Measurements from ENCODE around the gene CHN1.

CHN1 gene

GRCh38 chr2:174760845-174761473 lies 244.2 kb downstream of the CHN1 start:
- DNase-seq: peak; percentile 56

GRCh38 chr2:174759381-174760065 lies 245.7 kb downstream of the CHN1 start:
- DNase-seq: no peak

- no peak for DNase-seq
Measured at GRCh38 chr2:174756743-174757142, 248.4 kb downstream of the CHN1 start.

- no peak for DNase-seq
Measured at GRCh38 chr2:174753038-174753633, 252.0 kb downstream of the CHN1 start.

- no peak for DNase-seq
Measured at GRCh38 chr2:174752403-174753037, 252.7 kb downstream of the CHN1 start.

- DNase-seq: no peak
Measured at GRCh38 chr2:174750923-174751441, 254.2 kb downstream of the CHN1 start.

GRCh38 chr2:174749793-174750192 lies 255.4 kb downstream of the CHN1 start:
- DNase-seq: no peak

GRCh38 chr2:174748948-174749347 lies 256.2 kb downstream of the CHN1 start:
- peak; percentile 11 for DNase-seq

Data from NCI-H2029 (cell line).